Superior temporal gyrus (tissue), 1 donor: ENCODE data around the gene HARS1.
"Not testable (repeated sequence)": the region's sequence is repeated elsewhere in the genome, so short reads cannot be mapped to it uniquely, and the experiment has no call there.

Source experiments
- DNase-seq: peaks from one replicate; pipeline ENCODE4 v3.0.0-alpha.2; 2016; ENCODE audit errors: extremely low spot score

The HARS1 gene

GRCh38 chr5:140677947-140678346, 13.2 kb downstream of the HARS1 start:
- DNase-seq = no peak

GRCh38 chr5:140674629-140675028, 16.5 kb downstream of the HARS1 start:
- no peak for DNase-seq

GRCh38 chr5:140674211-140674610, 17.0 kb downstream of the HARS1 start:
- no peak for DNase-seq

- no peak for DNase-seq
These were observed 17.8 kb downstream of the HARS1 start, which contains the start of gene DND1 for GRCh38 chr5:140673187-140673976. Gene DND1 (minus strand): TSS chr5:140673576. CDS start chr5:140673542, 34 bp downstream.

GRCh38 chr5:140672455-140673186, 18.5 kb downstream of the HARS1 start:
- no peak for DNase-seq

GRCh38 chr5:140671472-140672125, 19.6 kb downstream of the HARS1 start:
- DNase-seq = no peak

GRCh38 chr5:140671035-140671434, 20.1 kb downstream of the HARS1 start:
- not testable (repeated sequence) for DNase-seq

GRCh38 chr5:140664359-140665119, 26.6 kb downstream of the HARS1 start, which contains the start of gene WDR55:
Gene WDR55 (plus strand): TSS chr5:140664904. CDS start chr5:140664913, 9 bp downstream.
- DNase-seq = peak; percentile 96

GRCh38 chr5:140664030-140664358, 27.2 kb downstream of the HARS1 start:
- DNase-seq = no peak

GRCh38 chr5:140660371-140660770, 30.8 kb downstream of the HARS1 start:
- not testable (repeated sequence) for DNase-seq

- DNase-seq = no peak
These were observed 32.3 kb downstream of the HARS1 start for GRCh38 chr5:140658870-140659269.

GRCh38 chr5:140647042-140647419, 44.1 kb downstream of the HARS1 start:
- DNase-seq = no peak

GRCh38 chr5:140642718-140643117, 48.5 kb downstream of the HARS1 start:
- no peak for DNase-seq

GRCh38 chr5:140641716-140642115, 49.5 kb downstream of the HARS1 start:
- DNase-seq = no peak

GRCh38 chr5:140639148-140639981, 51.8 kb downstream of the HARS1 start, which contains the start of gene TMCO6:
Gene TMCO6 (plus strand): TSS chr5:140639451. CDS start chr5:140639528, 77 bp downstream.
- DNase-seq = peak; percentile 95

- DNase-seq = not testable (repeated sequence)
These were observed 52.3 kb downstream of the HARS1 start for GRCh38 chr5:140638898-140639147.

- no peak for DNase-seq
These were observed 53.6 kb downstream of the HARS1 start for GRCh38 chr5:140637371-140638100.

GRCh38 chr5:140635291-140636257, 55.6 kb downstream of the HARS1 start:
- no peak for DNase-seq

GRCh38 chr5:140634103-140634502, 57.1 kb downstream of the HARS1 start:
- DNase-seq = no peak
